GM21717 (cell line): ENCODE measurements around the gene NAE1.
"Not testable (repeated sequence)": the region's sequence is repeated elsewhere in the genome, so short reads cannot be mapped to it uniquely, and the experiment has no call there.

Experiments
- ATAC-seq: cut with Tn5 transposase; IDR thresholded peaks from one replicate; pipeline ENCODE4 v1.9.1; 2021; ENCODE audit warnings: mild to moderate bottlenecking, moderate library complexity; ENCODE audit not compliant: unreplicated experiment

The NAE1 gene

DNA sequence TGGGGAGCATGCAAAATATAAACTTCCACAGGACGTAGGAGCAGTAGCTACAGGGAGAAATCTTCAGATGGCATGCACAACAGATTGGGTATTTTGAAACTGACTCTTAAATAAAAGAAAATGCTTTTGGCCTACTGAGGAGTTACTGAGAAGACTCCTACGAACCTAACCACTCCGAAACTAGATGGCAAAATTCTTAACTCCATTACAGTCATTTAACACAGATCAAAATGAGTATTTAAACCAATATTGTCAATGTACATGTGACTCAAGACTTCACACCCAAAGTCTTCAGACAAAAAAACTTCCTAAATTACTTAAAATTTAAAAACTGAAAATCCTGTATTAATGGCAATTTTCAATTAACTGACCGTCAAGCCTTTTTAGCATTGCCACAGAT, 21.0 kb downstream of the NAE1 start:
- no peak for ATAC-seq

GRCh38 chr16:66802159-66802558, 28.6 kb downstream of the NAE1 start:
- no peak for ATAC-seq

DNA sequence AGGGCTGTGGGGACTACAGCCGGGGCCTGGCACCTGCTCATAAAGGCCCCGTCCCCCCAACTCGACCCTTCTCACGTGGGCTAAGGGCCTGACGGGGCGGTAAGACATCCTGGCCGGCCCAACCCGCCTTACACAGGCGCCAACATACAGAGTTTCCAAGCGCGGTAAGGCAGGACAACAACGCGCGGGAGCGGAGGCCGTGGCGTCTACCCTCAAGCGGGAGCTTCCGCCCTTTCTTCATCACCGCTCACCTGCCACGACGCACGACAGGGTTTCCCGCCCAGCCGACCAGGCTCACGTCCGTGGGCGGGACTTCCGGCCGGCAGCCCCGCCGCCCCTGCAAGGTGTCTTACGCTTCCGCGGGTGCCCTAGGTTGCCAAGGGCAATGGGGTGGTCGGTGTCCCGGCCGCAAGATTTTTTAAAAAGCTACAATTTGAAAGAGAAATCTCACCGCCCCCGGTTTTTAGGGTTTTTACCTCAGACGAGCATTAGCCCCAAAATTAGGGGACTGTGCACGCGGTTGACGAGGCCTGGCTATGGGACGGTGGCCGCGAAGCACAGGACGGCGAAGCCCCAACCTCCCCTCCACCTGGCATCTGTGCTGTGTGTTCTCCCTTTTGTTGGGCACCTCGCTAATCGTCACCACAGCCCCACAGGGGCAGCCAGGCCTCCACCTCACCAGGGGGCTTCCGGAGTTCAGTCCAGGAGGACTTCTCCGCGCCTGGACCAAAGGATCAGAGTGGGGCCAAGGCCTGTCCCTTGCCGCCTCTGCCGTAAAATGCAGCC, 29.3 kb downstream of the NAE1 start, which contains the start of gene TERB1:
Gene TERB1 (minus strand): TSS at position 265 of the 786 bp plus-strand sequence. CDS start 4,786 bp downstream, outside the sequence.
- no peak for ATAC-seq

DNA sequence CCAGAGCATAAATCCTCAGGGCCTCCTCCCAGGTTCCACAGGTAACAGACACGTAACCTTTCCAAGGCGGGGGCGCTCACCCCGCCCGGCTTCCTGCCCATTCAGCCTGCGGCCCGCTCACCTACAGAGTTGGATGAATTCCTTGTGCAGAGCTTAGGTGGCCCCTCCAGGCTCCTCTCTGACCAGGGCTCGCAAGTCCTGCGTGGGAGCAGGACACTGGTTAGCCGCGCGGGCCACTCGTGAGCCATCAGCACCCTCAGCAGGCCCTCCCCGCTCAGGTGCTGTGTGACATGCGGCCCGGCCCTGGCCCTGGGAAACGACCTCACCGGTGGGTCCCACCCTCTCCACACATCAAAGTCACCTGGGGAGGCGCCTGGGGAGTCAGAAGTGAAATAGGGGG, 29.9 kb downstream of the NAE1 start:
- ATAC-seq = no peak

GRCh38 chr16:66798161-66798560, 32.6 kb downstream of the NAE1 start:
- no peak for ATAC-seq

DNA sequence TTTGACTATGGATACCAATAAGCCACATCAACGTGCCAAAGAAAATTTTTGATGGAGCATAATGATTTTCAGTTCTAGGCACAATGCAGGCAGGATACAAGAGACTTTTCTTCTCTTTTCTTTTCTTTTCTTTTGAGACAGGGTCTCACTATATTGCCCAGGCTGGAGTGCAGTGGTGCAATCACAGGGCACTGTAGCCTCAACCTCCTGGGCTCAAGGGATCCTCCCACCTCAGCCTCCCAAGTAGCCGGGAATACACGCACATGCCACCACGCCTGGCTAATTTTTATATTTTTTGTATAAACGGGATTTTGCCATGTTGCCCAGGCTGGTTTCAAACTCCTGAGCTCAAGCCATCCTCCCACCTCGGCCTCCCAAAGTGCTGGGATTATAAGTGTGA, 36.8 kb downstream of the NAE1 start:
- not testable (repeated sequence) for ATAC-seq

GRCh38 chr16:66790130-66790733, 40.5 kb downstream of the NAE1 start:
- no peak for ATAC-seq

DNA sequence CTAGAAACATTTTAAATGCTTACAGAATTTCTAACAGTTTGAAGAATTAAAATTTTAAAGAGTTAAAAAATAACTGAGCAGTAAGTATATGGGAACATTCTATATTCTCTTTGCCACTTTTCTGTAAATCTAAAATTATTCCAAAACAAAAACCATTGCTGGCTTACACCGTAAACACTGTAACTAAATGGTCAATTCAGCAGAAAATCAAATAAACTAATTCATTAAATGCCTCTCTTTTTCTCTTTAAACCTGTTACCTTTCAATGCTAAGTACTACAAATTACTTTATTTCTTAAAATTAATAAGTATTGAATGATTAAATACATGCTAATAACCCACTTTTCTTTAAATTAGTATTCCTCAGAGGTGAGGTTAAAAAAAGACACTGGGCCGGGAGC, 43.3 kb downstream of the NAE1 start:
- no peak for ATAC-seq

- no peak for ATAC-seq
Observed at GRCh38 chr16:66786551-66786950, 44.2 kb downstream of the NAE1 start.

DNA sequence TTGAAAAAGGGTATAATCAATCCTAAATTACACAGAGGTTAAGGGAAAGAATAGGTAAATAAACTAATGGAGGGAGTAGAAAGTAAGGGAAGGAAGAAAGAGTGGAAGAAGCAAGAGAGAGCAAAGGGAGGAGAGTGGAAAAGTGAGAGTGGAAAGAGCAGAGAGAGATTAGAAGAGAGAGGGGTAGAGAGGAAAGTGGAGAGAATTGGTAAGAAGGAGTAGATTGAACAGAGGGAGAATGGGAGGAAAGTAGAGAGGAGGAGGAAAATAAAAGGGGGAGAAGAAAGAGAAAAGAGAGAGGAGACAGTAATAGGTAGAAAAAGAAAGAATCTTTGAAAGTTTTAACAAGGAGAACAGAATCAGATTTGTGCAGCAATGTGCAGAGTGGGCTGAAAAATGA, 54.3 kb downstream of the NAE1 start:
- ATAC-seq = no peak

- ATAC-seq = no peak
Observed at GRCh38 chr16:66774981-66775380, 55.8 kb downstream of the NAE1 start.

- ATAC-seq = no peak
Observed at GRCh38 chr16:66758086-66758485, 72.7 kb downstream of the NAE1 start.

DNA sequence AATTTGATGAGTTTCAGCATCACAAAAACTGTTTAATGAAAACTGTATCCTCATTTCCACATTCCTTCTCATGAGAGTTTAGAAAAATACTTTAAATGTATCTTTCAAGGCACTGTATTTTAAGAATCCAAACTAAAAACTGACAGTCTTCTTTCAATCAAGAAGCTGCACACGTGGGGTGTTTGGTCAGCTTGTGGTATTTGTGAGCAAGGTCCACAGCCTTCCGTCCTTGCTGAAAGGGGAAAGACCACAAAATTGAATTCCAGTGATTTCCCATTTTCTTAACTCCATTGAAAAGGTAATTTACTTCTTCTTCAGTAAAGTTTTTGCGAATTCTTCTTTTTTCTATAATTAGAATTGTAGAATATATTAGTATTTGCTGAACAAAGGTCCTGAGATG, 76.0 kb downstream of the NAE1 start:
- no peak for ATAC-seq

GRCh38 chr16:66754211-66754610, 76.6 kb downstream of the NAE1 start:
- no peak for ATAC-seq

- no peak for ATAC-seq
Observed at GRCh38 chr16:66752958-66753357, 77.8 kb downstream of the NAE1 start.
